GM19372 (cell line): ENCODE results near the gene SSU72.

ENCODE experiments used
- ATAC-seq: cut with Tn5 transposase; IDR thresholded peaks from one replicate; pipeline ENCODE4 v1.9.1; 2021; ENCODE audit warnings: mild to moderate bottlenecking, low read depth, moderate library complexity; ENCODE audit not compliant: unreplicated experiment

The SSU72 gene

DNA sequence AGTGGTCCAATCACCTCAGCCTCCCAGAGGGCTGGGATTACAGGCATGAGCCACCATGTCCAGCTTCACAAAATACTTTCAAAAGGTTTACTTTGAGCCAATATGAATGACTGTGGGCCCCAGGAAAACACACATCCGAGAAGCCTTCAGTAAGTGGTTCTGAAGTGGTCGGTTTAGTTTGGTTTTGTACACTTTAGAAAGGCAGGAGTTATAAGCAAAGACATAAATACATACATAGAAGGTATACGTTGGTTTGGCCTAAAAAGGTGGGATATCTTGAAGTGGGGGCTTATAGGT, 37.4 kb upstream of the SSU72 start:
- ATAC-seq: no peak

DNA sequence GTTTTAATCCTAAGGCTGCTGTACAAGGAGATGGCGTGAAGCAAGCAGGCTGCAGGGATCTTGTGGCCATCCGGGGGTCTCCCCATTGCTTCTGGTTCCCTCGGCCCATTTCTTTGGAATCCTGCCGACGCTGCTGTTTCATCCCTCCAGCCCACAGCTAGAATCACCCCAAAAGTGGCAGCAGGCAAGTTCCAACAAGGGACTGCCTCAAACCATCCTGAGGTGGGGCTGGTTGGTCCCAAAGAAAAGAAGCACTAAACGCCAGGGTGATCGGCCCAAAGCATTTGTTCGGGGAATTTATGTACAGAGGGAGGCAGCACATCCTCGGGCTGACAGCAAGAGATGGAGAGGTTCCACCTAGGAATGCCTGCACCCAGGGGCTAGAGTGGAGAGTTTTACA, 36.1 kb upstream of the SSU72 start:
- no peak for ATAC-seq

DNA sequence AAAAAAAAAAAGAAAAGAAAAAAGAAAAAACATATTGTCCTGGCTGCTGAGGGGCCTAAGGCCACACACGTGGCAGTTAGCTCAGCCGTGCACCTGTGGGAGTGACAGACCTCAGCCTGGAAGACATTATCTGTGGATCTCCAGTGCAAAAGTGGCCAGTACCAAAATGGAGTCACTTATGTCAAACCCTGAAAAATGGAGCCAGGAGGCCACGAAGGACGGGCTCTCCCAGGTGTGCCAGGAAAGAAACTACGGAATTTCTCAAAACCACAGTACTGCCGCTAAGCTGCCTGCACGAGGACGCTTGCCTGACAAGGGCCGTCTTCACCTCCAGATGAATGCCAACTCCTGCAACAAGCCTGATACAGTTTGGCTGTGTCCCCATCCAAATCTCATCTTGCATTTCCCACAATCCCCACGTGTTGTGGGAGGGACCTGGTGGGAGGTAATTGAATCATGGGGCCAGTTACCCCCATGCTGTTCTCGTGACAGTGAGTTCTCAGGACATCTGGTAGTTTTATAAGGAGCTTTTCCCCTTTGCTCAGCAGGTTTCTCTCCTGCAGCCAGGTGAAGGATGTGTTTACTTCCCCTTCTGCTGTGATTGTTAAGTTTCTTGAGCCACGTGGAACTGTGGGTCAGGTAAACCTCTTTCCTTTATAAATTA, 35.3 kb upstream of the SSU72 start:
- ATAC-seq: no peak

DNA sequence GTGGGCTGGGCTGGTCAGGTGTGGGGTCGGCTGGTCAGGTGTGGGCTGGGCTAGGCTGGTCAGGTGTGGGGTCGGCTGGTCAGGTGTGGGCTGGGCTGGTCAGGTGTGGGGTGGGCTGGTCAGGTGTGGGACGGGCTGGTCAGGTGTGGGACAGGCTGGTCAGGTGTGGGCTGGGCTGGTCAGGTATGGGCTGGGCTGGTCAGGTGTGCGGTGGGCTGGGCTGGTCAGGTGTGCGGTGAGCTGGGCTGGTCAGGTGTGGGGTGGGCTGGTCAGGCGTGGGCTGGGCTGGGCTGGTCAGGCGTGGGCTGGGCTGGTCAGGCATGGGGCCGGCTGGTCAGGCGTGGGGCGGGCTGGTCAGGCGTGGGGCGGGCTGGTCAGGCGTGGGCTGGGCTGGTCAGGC, 31.6 kb upstream of the SSU72 start:
- ATAC-seq: no peak

DNA sequence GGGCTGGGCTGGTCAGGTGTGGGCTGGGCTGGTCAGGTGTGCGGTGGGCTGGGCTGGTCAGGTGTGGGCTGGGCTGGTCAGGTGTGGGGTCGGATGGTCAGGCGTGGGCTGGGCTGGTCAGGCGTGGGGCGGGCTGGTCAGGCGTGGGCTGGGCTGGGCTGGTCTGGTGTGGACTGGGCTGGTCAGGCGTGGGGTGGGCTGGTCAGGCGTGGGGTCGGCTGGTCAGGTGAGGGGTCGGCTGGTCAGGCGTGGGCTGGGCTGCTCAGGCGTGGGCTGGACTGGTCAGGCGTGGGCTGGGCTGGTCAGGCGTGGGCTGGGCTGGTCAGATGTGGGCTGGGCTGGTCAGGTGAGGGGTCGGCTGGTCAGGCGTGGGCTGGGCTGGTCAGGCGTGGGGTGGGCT, 31.1 kb upstream of the SSU72 start:
- no peak for ATAC-seq

DNA sequence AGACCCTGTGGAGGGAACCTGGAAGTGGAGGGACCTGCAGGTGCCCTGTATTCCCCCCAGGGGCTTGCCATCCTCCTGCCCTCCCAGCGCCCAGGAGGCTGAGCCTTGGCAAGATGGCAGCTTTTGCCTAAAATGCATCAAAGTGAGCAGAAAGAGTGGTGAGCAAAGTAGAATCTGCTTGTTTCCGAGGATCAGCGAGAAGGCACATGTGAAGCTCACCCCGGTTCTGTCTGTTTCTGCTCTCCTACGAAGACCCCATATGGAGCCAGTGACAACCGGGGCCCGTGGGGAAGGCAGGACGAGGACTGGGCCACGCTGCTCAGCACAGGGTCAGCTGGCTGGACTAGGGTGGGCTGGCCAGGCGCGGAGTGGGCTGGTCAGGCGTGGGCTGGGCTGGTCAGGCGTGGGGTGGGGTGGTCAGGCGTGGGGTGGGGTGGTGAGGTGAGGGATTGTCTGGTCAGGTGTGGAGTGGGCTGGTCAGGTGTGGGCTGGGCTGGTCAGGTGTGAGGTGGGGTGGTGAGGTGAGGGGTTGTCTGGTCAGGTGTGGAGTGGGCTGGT, 30.4 kb upstream of the SSU72 start:
- no peak for ATAC-seq

DNA sequence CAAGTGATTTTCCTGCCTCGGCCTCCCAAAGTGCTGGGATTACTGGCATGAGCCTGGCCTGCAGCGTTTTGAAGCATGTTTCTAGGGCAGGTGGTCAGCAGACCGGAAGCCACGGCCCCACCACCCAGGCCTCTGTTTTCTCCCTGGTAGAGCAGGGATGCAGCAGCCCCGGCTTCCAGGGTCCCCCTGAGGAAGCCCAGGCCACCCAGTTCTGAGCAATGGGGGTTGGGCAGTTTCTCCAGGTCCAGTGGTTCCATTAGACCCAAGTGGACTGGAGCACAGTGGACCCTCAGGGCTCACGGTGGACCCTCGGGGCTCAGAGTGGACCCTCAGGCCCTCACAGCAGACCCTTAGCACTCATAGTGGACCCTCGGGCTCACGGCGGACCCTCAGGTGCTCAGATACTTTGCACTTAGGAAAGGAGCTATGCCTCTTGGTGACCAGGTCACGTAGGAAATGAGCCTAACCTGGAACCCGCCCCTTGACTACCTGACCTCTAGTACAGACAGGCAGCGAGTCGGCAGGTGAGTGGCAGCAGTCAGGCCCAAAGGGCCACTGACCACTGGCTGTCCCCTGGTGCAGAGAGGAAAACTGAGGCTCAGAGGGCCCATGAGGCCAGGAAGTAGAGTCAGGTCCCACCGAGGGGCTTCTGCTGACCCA, 29.8 kb upstream of the SSU72 start:
- ATAC-seq: no peak

DNA sequence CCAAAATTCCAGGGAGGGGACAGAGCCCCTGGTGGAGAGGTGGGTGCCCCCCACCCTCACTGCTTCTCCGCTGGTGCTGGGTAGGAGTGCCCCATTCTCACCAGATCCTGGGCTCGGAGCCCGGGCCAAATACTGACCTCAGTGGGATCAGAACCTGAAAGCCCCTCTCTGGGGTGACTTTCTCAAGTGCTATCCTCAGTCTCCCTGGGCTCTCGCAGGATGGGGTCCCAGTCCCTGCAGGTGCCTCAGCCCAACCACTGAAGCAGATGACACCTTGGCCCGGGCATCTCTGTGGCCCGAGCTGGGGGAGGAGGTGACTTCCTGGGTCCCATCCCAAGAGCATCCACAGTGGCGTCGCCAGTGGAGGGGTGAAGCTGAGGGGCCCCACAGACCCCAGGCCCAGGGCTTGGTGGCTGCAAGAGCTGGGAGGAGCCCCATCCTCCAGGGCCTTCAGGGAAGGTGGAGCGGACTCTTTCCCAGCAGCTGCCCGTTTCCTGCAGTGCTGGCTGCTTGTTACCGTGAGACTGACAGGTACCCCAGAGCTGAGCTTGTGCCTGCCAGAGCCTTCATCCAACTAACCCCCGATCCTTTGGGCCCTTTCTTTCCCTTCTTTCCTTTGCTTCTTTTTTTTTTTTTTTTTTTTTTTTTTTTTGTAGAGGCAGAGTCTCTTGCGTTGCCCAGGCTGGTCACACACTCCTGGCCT, 29.2 kb upstream of the SSU72 start:
- ATAC-seq: no peak

DNA sequence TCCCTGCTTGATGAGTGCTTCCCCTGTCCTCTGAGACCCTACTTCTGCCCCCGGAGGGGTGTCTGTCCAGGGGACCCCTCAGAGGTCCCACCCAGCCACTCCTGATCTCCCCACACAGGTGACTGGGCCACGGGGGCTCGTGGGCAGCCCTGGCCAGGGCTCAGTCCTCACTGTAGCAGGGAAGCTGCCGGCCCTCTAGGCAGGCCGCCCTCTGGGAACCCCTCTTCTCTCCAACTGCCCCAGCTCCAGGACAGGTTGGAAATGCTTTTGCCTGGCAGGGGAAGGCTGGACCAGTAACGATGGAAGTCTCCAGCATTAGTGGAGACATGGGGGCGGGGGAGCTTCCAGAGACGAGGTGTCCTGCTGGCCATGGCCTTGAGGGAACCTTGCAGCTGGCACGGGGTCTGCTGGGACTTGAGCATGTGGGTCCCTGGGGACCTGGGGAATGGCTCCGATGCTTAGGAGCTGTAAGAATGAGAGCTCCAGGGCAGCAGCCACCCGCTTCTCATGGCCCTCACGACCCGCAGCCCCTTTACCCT, 28.4 kb upstream of the SSU72 start:
- ATAC-seq: no peak

DNA sequence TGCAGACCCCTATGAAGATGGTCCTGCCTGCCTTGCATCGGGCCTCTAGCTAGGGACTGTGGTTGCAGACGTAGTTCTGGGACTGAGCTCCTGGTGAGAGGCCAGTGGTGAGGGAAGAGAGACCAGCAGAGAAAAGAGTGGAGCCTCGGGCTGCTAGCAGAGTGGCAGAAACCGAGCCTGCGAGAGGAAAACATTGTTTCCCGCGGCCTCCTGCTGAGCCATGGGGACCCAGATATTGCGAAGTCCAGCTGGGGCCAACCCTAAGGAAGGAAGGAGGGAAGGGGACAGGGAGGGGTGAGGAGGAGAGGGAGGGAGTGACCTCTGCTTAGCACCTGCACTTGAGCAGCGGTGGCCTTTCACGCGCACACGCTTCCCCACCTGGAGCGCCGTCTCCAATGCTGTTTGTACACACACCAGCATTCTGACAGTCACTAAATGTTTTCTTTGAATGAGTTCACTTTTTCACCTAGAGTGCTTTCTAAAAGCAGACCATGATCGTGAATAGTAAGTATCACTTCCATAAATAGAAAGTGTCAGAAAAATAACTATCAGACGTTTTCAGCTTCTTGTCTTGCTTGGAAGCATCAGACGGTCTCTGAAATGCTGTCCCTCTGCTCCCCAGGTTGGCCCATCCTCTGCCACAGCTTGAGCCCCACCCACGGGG, 27.8 kb upstream of the SSU72 start:
- ATAC-seq: no peak

DNA sequence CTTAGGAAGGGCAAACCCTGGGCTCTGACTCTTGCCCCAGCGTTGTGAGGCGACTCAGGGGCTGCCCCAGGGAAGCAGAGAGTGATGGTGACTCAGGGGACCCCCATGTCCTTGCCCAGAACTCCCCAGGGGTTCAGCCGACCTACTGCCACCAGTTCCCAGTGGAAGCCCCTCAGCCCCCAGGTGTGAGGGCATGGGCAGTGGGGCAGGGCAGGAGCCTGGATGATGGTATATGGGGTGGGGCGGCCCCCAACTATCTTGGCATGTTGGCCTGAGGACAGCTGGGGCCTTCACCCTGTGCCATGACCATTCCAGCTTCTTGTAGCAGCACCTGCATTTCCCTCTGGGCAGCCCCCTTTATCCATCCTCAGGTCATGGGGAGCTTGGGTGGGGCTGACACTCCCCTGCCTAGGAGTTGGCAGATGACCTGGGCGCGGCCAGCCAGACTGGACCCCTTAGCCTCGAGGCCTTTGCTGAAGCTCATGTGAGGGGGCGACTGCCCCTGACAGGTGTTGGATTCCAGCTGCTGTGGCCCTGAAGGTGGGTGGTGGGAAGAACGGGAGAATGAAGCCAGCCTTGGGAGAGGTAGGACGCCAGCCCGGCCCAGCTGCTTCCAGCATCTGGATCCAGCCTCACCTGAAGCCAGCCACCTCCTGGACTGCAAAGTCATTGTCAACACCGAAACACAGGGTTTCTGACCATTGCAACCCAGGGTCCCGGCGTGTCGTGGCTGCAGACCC, 27.1 kb upstream of the SSU72 start:
- ATAC-seq: no peak

DNA sequence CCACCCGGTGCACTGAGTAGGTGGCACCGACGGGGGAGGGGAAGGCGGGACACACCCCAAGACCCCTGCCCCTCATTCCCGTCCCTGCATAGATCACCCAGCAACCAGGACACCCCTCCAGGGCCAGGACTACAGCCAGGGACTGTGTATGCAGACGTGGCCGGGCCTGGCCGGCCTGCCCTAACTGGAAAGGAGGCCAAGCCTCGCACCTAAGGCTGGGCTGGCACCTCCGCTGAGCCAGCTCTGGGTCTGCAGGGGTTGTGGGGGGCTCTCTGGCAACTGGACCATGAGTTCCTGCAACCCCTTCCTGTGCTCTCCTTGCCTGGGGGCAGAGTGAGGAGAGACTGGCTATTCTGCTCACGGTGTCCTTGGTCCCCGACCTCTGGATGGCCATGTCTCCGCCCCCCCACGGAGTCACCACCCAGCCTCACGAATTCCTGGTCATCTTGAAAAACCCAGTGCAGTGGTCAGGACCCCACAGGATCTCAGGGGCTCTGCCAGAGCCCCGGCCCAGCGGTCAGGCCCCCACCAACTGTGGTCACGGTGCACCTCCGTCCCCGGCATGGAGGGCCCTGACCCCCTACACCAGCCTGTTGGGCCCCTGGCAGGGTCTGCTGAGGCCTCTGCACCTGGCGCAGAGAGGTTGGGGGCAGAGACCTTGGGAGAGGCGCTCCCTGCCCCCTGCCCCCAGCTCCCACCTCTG, 26.3 kb upstream of the SSU72 start:
- ATAC-seq: no peak

DNA sequence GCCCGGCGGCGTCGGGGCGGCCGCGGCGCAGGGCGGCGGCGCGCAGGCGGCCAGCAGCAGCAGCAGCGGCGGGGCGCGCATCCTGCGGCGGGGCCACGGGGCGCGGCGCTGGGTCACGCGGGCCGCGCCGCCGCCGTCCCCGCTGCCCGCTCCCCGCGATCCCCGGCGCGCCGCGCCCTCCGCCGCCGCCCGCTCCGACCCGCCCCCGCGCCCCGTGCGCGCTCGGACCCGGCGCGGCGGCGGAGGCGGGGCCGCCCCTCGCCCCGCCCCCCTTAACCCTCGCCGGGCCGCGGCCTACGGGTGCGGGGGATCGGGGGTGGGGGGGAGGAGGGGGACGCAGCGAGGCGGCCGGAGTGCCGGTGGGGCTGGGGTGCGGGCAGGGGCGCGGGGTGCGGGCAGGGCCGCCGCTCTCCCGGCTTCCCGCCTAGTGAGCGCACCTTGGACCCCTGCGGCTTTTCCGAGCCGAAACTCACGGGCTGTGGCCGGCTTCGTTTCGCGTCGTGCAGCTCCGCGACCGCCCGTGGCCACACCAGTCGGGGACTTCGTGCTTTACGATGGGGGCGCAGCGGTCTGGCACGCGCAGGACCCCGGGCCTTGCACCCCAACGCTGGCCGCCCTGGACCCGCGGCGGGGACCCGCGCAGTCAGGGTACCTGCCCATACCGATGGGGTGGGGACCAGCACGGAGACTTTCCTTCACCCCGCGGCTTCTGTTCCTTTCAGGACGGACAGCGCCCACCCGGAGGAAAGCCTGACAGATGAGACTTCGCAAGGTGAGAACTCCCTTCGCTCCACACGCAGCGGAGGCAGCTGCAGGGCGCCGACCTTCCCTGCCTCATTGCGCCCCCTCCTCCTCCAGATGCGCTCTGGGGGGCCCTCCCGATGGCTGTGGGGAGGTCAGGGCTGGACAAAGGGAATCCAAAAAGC, 25.5 kb upstream of the SSU72 start, which contains the start of gene FNDC10:
FNDC10 (minus strand) TSS at position 201 of the 926 bp plus-strand sequence; CDS start at position 81, 120 bp downstream.
- no peak for ATAC-seq

DNA sequence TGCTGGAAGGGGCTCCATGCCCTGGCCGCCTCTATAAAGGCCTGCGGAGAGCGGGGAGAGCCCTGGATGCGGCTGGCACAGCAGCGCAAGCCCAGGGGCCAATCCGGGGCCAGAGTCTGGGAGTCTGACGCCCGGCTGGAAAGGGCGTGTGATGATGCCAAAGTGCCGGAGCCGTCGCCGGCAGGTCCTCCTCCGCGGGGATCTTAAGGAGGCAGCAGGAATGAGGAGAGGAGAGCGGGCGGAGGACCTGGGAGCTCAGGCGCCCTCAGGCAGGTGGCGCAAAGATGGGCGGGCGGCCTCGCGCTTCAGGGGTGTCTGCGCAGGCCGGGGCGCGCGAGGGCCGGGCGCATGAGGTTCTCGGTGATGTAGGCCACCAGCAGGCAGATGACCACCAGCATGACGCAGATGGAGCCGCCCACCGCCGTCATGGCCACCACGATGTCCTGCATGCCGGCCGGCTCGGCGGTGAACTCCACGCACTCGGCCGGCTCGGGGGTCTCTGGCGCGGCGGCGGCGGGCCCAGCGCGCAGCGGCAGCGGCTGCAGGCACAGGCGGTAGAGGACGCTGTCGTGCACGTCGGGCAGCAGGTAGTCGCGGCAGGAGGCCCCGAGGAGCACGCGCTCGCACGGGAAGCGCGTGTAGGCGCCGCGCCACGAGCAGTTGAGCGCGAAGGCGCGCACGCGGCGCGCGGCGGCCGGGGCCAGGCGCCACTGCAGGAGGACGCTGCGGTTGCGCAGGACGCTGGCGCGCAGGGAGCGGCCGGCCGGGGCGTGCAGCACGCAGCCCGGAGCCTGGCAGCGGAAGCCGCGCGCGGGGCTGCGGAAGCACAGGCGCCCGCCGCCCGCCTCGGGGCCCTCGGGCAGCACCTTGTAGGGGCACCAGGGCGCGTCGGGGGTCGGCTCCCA, 24.6 kb upstream of the SSU72 start:
- ATAC-seq: no peak

DNA sequence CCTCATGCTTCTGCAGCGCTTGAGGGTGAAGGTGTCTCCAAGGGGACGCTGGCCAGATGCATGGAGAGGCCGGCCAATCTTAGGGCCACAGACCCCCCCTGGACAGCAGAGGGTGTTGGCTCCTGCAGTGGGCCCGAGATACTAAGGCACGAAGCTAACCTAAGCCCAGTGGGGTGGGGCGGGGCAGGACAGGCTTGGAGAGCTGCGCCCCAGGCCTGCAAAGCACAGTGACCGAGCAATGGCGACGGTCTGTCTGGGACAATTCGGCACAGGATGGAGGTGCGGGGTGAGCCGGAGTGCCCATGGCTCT, 24.0 kb upstream of the SSU72 start:
- ATAC-seq: no peak

DNA sequence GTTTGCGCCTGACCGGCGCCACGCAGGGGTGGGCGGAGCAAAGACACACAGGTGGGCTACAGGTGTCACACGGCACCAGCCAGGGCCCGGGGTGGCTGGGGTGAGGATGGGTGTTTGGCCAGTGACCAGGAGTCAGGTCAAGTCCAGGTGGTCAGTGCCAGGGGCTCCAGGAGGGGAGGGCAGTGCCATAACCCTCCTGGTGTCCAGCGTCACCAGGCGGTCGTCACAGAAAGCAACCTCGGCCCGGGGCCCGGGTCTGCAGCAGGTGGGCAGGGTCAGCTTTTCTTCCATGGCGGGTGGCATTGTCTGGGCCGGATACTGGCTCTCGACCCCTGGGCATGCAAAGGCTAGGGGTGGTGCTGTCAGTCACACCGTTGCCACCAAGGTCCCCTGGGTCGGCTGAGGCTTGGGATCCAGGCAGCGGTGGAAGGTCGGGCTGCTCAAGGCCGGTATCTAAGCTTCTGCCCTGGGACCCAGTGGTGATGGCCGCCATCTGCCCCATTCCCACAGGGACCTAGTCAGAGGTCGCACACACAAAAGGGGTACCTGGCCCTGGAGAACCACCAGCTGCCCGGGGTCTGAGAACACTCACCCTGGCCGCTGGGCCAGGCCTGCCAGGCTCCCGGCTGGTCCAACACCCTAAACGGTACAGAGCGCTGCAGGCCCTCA, 23.5 kb upstream of the SSU72 start:
- ATAC-seq: no peak

DNA sequence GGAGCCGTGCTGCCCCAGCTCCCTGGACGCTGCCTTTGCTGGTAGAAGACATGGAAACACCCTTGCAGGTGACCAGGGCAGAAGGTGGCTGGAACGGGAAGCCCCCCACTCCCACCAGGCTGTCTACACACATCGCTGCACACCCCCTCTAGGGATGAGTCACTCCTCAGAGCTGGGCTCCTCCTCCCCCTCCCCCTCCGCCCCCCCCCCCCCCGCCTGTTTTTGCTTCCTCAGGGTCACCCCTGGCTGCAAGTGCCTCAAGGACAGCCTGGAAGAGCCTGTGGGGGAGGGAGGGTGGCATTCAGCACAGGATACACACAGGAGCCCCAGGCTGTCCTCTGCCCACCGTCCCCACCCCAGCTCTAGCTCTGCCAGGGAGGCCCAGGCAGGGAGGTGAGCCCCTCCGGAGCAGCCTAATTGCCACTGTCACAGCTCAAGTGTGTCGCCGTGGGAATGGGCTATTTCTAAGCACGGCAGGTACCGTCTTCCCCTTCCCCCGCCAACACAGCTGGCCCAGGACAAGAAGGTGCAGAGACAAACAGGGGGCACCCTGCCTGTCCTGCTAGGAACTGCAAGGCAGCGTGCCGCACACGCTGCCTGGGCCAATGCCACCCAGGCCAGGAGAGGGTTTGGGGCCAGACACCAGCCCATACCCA, 22.7 kb upstream of the SSU72 start:
- no peak for ATAC-seq
